Measurements from ENCODE around the gene LCE1A. TPM values are rescaled to one million over a fixed set of nuclear protein-coding genes. Genes with fewer than 3 reads are reported as not detected.

The LCE1A gene
- total RNA-seq, 2 donors from 2014 or later = not detected

DNA sequence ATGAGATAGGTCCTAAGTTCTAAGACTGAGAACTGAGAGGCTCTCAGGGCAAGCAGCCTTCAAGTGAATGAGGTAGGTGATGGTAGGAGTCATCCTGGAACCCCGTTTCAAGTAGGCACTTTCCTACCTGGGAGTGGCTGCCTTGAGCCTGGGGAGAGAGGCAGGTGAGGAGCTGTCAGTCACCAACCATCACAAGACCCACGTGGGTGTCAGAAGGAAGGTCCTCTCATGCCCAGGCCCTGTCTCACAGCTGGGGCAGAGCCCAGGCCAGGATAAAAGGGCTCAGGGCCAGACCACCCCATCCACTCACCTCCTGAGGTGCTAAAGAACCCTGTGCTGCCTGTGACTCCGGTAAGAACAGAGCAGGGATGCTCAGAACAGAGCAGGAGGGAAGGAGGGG lies 30.9 kb upstream of the LCE1A start, which contains the start of gene LCE1D:
Gene LCE1D, plus strand, starts transcription at position 301 of the 400 bp plus-strand sequence. CDS start 1,074 bp downstream, outside the sequence.
- Histone ChIP-seq H3K27me3 (no peaks in the 10 kb centered on the region), H3K4me1 (no peaks in the 10 kb centered on the region), H3K27ac (no peak within 1 kb of the TSS), H3K36me3 (no peaks in the 10 kb centered on the region), H3K4me3 (no peak within 1 kb of the TSS), H3K9me3 (no peaks in the 10 kb centered on the region), H3K9ac (ENCODE audit: low read depth in 2 of 2, low read length in 2 of 2) (no peak within 1 kb of the TSS)
- intact Hi-C loops (cut with DNase I) = no loop called here
- DNase-seq = no peak
- TF ChIP-seq, protein P1, sequence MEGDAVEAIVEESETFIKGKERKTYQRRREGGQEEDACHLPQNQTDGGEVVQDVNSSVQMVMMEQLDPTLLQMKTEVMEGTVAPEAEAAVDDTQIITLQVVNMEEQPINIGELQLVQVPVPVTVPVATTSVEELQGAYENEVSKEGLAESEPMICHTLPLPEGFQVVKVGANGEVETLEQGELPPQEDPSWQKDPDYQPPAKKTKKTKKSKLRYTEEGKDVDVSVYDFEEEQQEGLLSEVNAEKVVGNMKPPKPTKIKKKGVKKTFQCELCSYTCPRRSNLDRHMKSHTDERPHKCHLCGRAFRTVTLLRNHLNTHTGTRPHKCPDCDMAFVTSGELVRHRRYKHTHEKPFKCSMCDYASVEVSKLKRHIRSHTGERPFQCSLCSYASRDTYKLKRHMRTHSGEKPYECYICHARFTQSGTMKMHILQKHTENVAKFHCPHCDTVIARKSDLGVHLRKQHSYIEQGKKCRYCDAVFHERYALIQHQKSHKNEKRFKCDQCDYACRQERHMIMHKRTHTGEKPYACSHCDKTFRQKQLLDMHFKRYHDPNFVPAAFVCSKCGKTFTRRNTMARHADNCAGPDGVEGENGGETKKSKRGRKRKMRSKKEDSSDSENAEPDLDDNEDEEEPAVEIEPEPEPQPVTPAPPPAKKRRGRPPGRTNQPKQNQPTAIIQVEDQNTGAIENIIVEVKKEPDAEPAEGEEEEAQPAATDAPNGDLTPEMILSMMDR (IDR thresholded peaks at IDR 0.05) = no peak

DNA sequence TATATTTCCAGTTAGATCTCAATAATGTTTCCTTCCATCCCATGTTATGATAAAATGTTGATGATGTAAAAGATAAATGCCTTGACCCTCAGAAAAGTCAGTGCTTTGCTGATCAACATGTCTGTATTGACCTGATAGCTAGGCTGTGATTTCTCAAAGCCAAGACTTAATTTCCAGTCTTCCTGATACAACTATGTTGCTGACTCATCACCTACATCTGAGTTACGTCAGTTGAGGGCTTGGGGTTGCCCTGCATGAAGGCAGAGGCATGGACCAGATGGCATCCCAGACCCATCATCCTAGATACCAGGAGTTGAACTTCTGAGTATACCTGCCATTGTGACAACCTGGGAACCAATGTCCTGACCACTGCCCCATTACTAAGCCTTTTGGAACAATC lies 25.9 kb upstream of the LCE1A start:
- H3K9ac ChIP-seq (ENCODE audit: low read depth in 2 of 2, low read length in 2 of 2) = no peak overlapping the region
- H3K36me3 ChIP-seq = no peaks in the 10 kb centered on the region
- no peaks in the 10 kb centered on the region for H3K9me3 ChIP-seq

DNA sequence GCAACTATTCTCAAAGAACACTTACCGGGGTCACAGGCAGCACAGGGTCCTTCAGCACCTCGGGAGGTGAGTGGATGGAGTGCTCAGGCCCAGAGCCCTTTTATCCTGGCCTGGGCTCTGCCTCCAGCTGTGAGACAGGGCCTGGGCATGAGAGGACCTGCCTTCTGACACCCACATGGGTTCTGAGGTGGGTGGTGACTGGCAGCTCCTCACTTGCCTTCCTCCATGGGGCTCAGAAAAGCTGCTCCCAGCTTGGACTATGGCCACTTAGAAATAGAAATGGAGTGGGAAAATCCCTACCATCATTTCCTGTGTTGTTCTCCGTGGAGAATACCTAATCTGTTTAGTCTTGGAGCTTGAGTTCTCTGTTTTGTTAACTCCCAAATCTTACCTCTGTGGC lies 20.7 kb upstream of the LCE1A start, which contains the start of gene LCE1C:
Gene LCE1C, minus strand, starts transcription at position 76 of the 400 bp plus-strand sequence. CDS start 1,173 bp downstream, outside the sequence.
- H3K9me3 ChIP-seq = no peaks in the 10 kb centered on the region
- H3K9ac ChIP-seq (ENCODE audit: low read depth in 2 of 2, low read length in 2 of 2) = no peak within 1 kb of the TSS
- TF ChIP-seq, protein P1 (IDR thresholded peaks at IDR 0.05) = no peak
- no peak within 1 kb of the TSS for H3K4me3 ChIP-seq
- H3K27ac ChIP-seq = no peak within 1 kb of the TSS
- intact Hi-C loops (cut with DNase I) = no loop called here
- H3K4me1 ChIP-seq = no peaks in the 10 kb centered on the region
- DNase-seq = no peak
- H3K36me3 ChIP-seq = no peaks in the 10 kb centered on the region
- H3K27me3 ChIP-seq = no peaks in the 10 kb centered on the region

More for the DNA sequence above, 25.9 kb upstream of the LCE1A start:
- DNase-seq = no peak
- intact Hi-C loops (cut with DNase I) = no loop called here
- Histone ChIP-seq H3K27me3 (no peaks in the 10 kb centered on the region), H3K4me1 (no peaks in the 10 kb centered on the region), H3K27ac (no peak overlapping the region), H3K4me3 (no peak overlapping the region)
- TF ChIP-seq, protein P1 (IDR thresholded peaks at IDR 0.05) = no peak

DNA sequence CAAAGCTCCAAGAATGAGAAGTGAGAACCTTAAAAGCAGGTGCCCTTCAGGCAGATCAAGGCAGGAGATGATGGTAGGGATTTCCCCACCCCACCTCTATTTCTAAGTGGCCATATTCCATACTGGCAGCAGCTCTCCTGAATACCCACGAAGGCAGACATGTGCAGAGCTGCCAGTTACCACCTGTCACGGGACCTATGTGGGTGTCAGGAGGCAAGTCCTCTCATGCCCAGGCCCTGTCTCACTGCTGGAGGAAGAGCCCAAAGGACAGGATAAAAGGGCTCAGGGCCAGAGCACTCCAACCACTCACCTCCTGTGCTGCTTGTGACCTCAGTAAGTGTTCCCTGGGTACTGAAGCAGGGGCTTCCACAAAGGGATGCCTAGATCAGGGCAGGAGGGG lies 16.2 kb upstream of the LCE1A start:
- Histone ChIP-seq H3K4me1 (no peaks in the 10 kb centered on the region), H3K27me3 (no peaks in the 10 kb centered on the region), H3K9ac (ENCODE audit: low read depth in 2 of 2, low read length in 2 of 2) (no peak overlapping the region), H3K4me3 (no peak overlapping the region), H3K9me3 (no peaks in the 10 kb centered on the region), H3K36me3 (no peaks in the 10 kb centered on the region), H3K27ac (no peak overlapping the region)
- TF ChIP-seq, protein P1 (IDR thresholded peaks at IDR 0.05) = no peak
- intact Hi-C loops (cut with DNase I) = no loop called here
- DNase-seq = no peak

DNA sequence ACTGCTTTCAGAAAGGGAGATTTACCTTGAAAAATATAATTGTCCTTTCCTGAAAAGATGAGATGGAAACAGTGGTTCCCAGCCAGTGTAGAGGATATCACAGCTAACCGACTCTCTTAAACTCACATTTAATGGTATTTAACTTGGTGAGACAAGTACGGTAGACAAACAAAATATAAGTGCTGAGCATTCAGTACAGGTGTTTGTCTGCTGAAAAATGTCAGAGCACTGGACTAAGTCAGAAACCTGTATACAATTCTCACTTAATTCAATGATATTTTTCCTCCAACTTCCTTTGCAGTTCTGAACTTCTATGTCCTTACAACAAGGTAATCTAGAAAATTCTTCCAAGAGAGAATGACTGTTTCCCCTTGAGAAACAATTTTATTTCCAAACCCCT lies 15.6 kb upstream of the LCE1A start, which contains the start of gene LCE1B:
Gene LCE1B, plus strand, starts transcription at position 301 of the 400 bp plus-strand sequence. CDS start 476 bp downstream, outside the sequence.
- no peaks in the 10 kb centered on the region for H3K9me3 ChIP-seq
- H3K27me3 ChIP-seq = no peaks in the 10 kb centered on the region
- H3K36me3 ChIP-seq = no peaks in the 10 kb centered on the region
- no peak within 1 kb of the TSS for H3K27ac ChIP-seq
- H3K4me1 ChIP-seq = no peaks in the 10 kb centered on the region
- intact Hi-C loops (cut with DNase I) = no loop called here
- no peak for DNase-seq
- H3K4me3 ChIP-seq = no peak within 1 kb of the TSS
- H3K9ac ChIP-seq (ENCODE audit: low read depth in 2 of 2, low read length in 2 of 2) = no peak within 1 kb of the TSS
- TF ChIP-seq, protein P1 (IDR thresholded peaks at IDR 0.05) = no peak

Measured in colonic mucosa (tissue), 4 donors.